ENCODE results near the gene RALGPS1.

- no peak for TF ChIP-seq OVOL3 (tag by site-specific recombination; IDR thresholded peaks at IDR 0.05)
- TF ChIP-seq KLF1 (tag by site-specific recombination; IDR thresholded peaks at IDR 0.05) = no peak
- no peak for TF ChIP-seq ZNF830 (tag by site-specific recombination; IDR thresholded peaks at IDR 0.05; ENCODE audit: low read depth)
- TF ChIP-seq ZNF37A (tag by site-specific recombination; IDR thresholded peaks at IDR 0.05) = no peak
- TF ChIP-seq, protein P1, sequence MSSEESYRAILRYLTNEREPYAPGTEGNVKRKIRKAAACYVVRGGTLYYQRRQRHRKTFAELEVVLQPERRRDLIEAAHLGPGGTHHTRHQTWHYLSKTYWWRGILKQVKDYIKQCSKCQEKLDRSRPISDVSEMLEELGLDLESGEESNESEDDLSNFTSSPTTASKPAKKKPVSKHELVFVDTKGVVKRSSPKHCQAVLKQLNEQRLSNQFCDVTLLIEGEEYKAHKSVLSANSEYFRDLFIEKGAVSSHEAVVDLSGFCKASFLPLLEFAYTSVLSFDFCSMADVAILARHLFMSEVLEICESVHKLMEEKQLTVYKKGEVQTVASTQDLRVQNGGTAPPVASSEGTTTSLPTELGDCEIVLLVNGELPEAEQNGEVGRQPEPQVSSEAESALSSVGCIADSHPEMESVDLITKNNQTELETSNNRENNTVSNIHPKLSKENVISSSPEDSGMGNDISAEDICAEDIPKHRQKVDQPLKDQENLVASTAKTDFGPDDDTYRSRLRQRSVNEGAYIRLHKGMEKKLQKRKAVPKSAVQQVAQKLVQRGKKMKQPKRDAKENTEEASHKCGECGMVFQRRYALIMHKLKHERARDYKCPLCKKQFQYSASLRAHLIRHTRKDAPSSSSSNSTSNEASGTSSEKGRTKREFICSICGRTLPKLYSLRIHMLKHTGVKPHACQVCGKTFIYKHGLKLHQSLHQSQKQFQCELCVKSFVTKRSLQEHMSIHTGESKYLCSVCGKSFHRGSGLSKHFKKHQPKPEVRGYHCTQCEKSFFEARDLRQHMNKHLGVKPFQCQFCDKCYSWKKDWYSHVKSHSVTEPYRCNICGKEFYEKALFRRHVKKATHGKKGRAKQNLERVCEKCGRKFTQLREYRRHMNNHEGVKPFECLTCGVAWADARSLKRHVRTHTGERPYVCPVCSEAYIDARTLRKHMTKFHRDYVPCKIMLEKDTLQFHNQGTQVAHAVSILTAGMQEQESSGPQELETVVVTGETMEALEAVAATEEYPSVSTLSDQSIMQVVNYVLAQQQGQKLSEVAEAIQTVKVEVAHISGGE (tag by site-specific recombination; conservative IDR thresholded peaks at IDR 0.05; ENCODE audit: low read depth) = no peak
- no peak for TF ChIP-seq CTCF (tag by site-specific recombination; IDR thresholded peaks at IDR 0.05)
- TF ChIP-seq ZNF274 (IDR thresholded peaks at IDR 0.05; ENCODE audit: low read length) = no peak
- TF ChIP-seq ZNF274 (tag by site-specific recombination; IDR thresholded peaks at IDR 0.05; ENCODE audit: borderline replicate concordance) = no peak
- TF ChIP-seq MEIS1 (CRISPR knock-in tag; IDR thresholded peaks at IDR 0.05; ENCODE audit: borderline replicate concordance) = no peak
- no peak for TF ChIP-seq ZEB2 (tag by site-specific recombination; IDR thresholded peaks at IDR 0.05)
- no peak for TF ChIP-seq ZBTB49 (tag by site-specific recombination; IDR thresholded peaks at IDR 0.05; ENCODE audit: low read depth)
Measured at GRCh38 chr9:127055745-127056402, 141.3 kb downstream of the RALGPS1 start.
